KMS-11 (cell line): Measurements from ENCODE around the gene DLX1.

Experiments
- H2AFZ ChIP-seq: fragments of 200-600 bp; sonication (generic); 2 replicates; pipeline ENCODE4 v1.6.1; 2016; ENCODE audit warnings: antibody characterized with exemption, mixed run types, low read depth
- H3K27ac ChIP-seq: fragments of 200-600 bp; sonication (generic); 2 replicates; pipeline ENCODE4 v1.6.1; 2016; ENCODE audit warnings: mild to moderate bottlenecking, mixed run types
- H3K27me3 ChIP-seq: fragments of 200-600 bp; sonication (generic); 2 replicates; pipeline ENCODE4 v1.6.1; 2017; ENCODE audit warnings: mild to moderate bottlenecking, low read depth, mixed run types, moderate library complexity; ENCODE audit not compliant: insufficient read depth
- H3K36me3 ChIP-seq: fragments of 200-600 bp; sonication (generic); 2 replicates; pipeline ENCODE4 v1.6.1; 2017; ENCODE audit warnings: mild to moderate bottlenecking, mixed run types; ENCODE audit not compliant: insufficient read depth
- H3K4me1 ChIP-seq: fragments of 200-600 bp; sonication (generic); 2 replicates; pipeline ENCODE4 v1.6.1; 2016; ENCODE audit warnings: mild to moderate bottlenecking, low read depth, mixed run types; ENCODE audit not compliant: poor library complexity, severe bottlenecking
- H3K4me2 ChIP-seq: fragments of 200-600 bp; sonication (generic); 2 replicates; pipeline ENCODE4 v1.7.0; 2016; ENCODE audit warnings: mild to moderate bottlenecking, mixed run types
- H3K4me3 ChIP-seq: fragments of 200-600 bp; sonication (generic); IDR thresholded peaks from 2 replicates; pipeline ENCODE4 v1.6.1; 2017; ENCODE audit warnings: low read depth, low read length, mixed read lengths; ENCODE audit not compliant: insufficient read depth
- H3K79me2 ChIP-seq: fragments of 200-600 bp; sonication (generic); 2 replicates; pipeline ENCODE4 v1.6.1; 2016; ENCODE audit warnings: low read depth, mixed run types; ENCODE audit not compliant: insufficient read depth
- H3K9ac ChIP-seq: fragments of 200-600 bp; sonication (generic); 2 replicates; pipeline ENCODE4 v1.6.1; 2016; ENCODE audit warnings: mild to moderate bottlenecking, mixed run types
- H4K20me1 ChIP-seq: fragments of 200-600 bp; sonication (generic); 2 replicates; pipeline ENCODE4 v1.6.1; 2016; ENCODE audit warnings: mild to moderate bottlenecking, mixed run types; ENCODE audit not compliant: insufficient read depth
- CTCF ChIP-seq: fragments of 200-600 bp; sonication (generic); conservative IDR thresholded peaks from 2 replicates; pipeline ENCODE4 v1.6.1; 2017; ENCODE audit warnings: low read depth, mild to moderate bottlenecking, antibody characterized with exemption, low read length, moderate library complexity, mixed read lengths

The DLX1 gene

GRCh38 chr2:172102391-172103359, 17.4 kb downstream of the DLX1 start, which contains the start of gene DLX2:
Gene DLX2 (minus strand): TSS chr2:172102900. CDS start chr2:172102538, 362 bp downstream.
- Histone ChIP-seq H3K27me3 (peaks cover 55% of the 10 kb centered on the region), H3K4me2 (peak within 1 kb of the TSS; percentile 74), H3K79me2 (no peaks in the 10 kb centered on the region), H3K9ac (no peak within 1 kb of the TSS; the same call in 1 of the 2 replicates), H3K4me1 (peaks cover 38% of the 10 kb centered on the region), H3K27ac (no peak within 1 kb of the TSS), H3K4me3 (no peak within 1 kb of the TSS), H4K20me1 (no peaks in the 10 kb centered on the region), H2AFZ (peak within 1 kb of the TSS; percentile 47; the same call in 1 of the 2 replicates), H3K36me3 (no peaks in the 10 kb centered on the region)
- TF ChIP-seq CTCF: no peak

- no peaks in the 10 kb centered on the region for H4K20me1 ChIP-seq
- H3K27me3 ChIP-seq: peaks cover 45% of the 10 kb centered on the region
- H3K36me3 ChIP-seq: no peaks in the 10 kb centered on the region
- H3K9ac ChIP-seq: no peak overlapping the region
- peak; percentile 99 for TF ChIP-seq CTCF
- peaks cover 28% of the 10 kb centered on the region for H3K4me1 ChIP-seq
- no peak overlapping the region for H3K27ac ChIP-seq
- H3K79me2 ChIP-seq: no peaks in the 10 kb centered on the region
- H2AFZ ChIP-seq: peak overlapping the region; percentile 47; the same call in 1 of the 2 replicates
- no peak overlapping the region for H3K4me3 ChIP-seq
- peak overlapping the region; percentile 74 for H3K4me2 ChIP-seq
Measured at GRCh38 chr2:172103471-172104272, 18.4 kb downstream of the DLX1 start.

GRCh38 chr2:172105471-172106107, 20.3 kb downstream of the DLX1 start:
- Histone ChIP-seq H3K4me3 (no peak overlapping the region), H3K79me2 (no peaks in the 10 kb centered on the region), H3K27me3 (peaks cover 26% of the 10 kb centered on the region), H3K4me2 (no peak overlapping the region), H3K4me1 (peaks cover 19% of the 10 kb centered on the region), H3K36me3 (no peaks in the 10 kb centered on the region), H3K27ac (no peak overlapping the region), H4K20me1 (no peaks in the 10 kb centered on the region), H3K9ac (no peak overlapping the region), H2AFZ (no peak overlapping the region)
- TF ChIP-seq CTCF: no peak
